ENCODE results near the gene BIRC3.
"Not testable (repeated sequence)": the region's sequence is repeated elsewhere in the genome, so short reads cannot be mapped to it uniquely, and the experiment has no call there.

Gene BIRC3

DNA sequence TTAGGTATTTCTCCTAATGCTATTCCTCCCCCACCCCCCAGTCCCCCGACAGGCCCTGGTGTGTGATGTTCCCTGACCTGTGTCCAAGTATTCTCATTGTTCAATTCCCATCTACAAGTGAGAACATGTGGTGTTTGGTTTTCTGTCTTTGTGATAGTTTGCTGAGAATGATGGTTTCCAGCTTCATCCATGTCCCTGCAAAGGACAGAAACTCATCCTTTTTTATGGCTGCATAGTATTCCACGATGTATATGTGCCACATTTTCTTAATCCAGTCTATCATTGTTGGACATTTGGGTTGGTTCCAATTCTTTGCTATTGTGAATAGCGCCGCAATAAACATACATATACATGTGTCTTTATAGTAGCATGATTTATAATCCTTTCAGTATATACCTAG lies 20.5 kb upstream of the BIRC3 start:
- not testable (repeated sequence) for DNase-seq

DNA sequence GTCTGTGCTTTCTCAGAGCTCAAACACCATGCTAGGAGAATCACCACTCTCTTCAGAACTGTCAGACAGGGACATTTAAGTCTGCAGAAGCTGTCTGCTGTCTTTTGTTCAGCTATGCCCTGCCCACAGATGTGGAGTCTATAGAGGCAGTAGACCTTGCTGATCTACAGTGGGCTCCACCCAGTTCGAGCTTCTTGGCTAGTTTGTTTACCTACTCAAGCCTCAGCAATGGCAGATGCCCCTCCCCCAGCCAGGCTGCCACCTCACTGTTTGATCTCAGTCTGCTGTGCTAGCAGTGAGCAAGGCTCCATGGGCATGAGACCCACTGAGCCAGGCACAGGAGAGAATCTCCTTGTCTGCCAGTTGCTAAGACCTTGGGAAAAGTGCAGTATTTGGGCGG lies 16.4 kb upstream of the BIRC3 start:
- not testable (repeated sequence) for DNase-seq

DNA sequence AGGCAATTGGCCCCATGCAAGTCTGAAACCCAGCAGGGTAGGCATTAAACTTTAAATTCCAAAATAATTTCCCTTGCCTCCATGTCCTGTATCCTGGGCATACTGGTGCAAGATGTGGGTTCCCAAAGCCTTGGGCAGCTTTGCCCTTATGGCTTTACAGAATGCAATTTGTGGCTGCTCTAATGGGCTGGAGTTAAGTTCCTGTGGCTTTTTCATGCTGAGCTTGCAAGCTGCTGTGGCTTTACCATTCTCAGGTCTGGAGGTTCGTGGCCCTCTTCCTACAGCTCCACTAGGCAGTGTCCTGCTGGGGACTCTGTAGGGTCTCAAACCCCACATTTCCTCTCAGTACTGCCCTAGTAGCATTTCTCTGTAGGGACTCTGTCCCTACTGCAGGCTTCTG lies 15.0 kb upstream of the BIRC3 start:
- no peak for DNase-seq

DNA sequence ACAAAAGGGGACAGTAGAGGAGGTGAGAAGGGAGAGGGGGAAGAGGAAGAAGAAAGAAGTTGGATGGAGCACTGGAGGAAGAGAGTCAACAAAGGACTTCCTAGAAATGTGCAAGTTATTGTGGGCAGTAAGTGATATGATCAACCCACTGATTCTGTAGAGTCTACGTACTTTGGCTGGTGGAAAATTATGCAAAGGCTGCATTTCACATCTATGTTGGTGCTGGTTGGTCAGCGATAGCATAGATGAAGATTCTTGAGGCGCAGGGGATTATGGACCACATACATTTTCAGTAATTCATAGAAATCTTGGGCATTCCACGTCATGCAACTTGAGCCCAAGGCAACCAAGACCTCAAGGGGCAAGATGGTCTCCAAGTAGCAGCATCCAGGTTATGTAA lies 12.6 kb upstream of the BIRC3 start:
- no peak for DNase-seq

DNA sequence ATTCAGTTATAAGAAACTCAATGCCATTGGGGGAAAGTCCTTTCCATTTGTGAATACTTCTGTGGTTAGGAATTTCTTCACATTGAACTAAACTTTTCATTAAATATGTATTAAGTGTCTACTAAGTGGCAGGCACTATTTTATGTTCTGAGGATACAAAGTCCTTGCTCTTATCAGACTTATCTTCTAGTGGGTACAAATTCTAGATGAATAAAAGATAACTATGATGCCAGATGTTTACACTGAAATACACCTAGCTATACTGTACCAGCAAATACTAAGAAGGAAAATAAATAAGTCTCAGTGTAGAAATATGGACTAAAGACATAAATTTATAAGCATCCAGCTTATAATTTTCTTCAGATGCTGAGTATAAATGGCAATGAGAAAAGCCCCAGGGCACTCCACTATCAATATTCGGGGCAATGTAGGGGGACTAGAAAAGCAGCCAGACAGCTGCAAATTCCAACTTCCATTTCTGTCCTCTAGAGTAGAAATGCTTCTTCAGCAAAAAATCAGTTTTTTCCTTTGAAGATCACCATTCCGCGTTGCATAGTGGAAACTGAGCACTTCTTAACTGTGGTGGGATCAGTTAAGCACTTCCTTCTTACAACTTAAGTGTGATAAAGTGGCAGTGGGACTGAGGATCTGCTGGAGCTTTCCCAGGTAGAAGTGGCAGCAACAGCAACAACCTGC lies 11.8 kb upstream of the BIRC3 start:
- no peak for DNase-seq

DNA sequence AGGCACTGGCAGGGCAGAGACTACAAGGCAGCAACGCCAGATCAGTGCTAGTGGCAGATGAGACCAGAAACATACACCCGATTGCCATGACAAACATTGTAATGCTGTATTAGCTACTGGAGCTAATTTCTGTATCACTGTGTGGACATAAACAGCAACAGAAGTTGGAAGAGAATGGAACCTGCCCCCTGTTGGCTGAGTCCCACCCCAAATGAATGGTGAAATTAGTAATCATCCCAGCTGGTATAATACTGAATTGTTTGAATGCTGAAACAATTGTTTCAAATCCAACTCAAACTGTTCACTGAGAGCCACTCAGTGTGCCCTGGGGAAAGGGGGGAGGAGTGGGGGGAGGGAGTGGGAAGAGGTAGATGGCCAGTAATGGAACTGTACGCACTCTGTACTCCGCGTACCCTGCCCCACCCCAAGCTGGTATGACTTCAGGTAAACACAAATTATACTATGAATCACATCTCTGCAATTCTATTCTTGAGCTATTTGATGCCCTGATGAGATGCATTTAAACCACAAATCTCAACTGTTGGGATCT lies 11.2 kb upstream of the BIRC3 start:
- no peak for DNase-seq

DNA sequence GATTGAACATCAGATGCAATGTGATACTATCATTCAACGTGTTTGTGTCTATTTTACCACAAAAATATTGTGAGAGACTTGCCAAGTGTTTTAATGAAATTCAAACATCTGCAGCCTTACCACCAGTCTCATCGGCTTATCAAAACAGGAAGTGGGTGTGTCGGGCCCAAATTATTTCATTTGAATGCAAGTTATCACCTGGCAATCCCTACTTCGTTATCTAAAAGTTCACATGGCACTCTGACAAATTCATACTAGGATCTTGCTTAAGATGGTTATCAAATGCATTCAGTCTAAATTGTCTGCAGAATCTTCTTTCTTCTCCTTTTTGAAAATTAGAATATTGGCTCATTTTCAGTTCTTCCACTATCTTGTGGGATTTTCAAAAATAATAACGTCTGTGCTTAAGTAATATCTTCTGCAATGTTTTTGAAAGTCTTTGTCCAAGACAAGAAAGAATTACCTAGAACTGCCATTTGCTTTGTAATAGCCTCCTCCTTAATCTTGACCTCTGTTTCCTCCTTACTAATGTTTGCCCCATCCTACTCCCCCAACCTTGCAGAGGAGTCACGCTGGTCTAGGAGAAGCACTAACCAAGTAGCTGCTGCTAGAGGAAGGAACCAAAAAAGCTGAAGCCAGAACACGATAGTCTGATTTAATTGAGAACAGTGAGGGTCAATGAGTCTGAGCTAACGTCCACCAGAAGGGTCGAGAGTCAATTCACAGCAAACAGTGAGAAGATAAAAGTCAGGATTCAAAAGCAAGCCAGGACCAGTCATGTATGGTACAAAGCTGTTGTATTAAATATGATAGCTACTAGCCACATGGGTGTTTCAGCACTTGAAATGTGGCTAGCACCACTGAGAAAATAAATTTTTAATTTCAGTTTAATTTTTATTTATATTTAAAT lies 10.2 kb upstream of the BIRC3 start:
- DNase-seq = no peak

DNA sequence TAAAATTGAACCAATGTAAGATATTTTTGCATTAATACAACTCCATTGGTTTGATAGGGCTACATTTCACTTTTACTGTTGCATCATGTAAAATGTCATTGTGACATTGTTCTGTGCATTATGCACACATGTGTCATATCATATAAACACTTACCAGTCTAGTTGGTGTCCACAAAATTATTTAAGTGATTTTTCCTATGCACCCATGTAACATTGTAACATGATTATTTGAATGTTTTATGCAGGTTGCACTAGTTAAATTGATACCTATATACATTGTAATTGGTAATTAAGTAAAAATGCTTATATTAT lies 9.6 kb upstream of the BIRC3 start:
- no peak for DNase-seq

DNA sequence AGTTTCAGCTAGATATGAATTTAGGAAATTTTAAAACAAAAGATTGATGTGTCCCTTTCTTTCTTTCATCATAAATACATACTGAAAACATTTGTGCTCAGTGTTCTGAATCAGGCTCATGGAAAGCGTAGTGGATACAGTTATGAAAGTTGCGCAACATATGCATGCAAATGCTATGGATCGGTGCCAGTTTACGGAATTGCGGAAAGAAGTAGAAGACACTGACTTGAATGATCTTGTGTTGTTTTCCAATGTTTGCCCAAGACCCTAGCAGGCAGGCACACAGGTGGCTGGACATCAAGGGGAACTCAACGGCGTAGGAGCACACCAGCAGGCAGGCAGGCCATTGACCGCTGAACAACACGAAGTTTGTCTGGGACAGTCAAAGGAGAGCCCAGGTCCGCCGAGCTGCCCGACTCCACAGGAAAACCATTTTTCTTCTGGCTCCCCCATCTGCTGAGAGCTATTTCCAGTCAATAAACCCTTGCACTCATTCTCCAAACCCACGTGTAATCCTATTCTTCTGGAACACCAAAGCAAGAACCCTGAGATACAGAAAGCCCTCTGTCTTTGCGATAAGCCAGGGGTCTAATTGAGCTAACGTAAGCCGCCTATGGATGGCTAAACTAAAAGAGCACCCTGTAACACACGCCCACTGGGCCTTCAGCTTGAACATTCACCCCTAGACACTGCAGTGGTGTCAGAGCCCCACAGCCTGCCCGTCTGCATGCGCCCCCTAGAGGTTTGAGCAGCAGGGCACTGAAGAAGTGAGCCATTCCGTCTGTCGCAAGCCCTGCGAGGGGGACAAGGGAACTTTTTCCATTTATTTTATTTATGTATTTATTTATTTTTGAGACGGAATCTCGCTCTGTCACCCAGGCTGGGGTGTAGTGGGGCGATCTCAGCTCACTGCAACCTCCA lies 7.4 kb upstream of the BIRC3 start:
- DNase-seq = no peak

DNA sequence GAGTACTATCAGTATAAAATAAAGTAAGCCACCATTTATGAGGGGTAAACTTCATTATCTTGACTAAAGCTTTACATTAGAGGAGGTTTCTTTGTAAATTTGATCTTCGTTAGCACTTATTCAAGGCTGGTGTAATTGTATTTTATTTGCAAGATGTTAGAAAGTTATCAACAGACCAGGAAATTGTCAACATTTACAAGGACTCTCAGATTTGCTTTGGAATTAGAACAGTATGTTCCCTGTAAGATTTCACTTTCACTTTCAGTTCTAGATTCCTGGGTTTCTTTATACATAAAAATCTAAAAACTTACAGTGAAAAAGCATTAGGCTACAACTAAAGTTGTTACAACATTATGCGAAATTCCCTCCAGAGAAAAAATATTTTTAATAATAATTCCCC lies 4.6 kb upstream of the BIRC3 start:
- DNase-seq = no peak

DNA sequence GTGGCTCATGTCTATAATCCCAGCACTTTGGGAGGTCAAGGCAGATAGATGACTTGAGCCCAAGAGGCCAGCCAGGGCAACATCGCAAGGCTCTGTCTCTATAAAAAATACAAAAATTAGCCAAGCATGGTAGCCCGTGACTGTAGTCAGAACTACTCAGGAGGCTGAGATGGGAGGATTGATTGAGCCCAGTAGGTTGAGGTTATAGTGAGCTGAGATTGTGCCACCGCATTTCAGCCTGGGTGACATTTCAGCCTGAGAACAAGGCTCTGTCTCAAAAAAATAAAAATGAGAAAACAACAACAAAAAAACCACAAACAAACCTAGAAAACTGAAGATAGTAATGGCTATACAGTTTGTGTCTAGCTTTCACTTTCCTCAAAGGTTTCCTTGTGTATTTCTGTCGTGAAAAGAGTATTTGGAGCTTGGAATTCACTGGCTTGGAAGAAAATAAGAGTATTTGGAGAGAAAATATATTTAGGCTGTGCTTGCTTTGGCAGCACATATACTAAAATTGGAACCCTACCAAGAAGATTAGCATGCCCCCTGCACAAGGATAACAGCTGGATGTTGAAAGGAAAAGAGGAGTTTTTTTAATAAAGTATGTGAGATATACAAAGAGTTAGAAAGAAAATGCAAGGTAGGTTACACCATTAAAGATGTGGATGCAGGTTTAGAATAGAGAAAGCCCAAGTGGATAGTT lies 3.9 kb upstream of the BIRC3 start:
- no peak for DNase-seq

DNA sequence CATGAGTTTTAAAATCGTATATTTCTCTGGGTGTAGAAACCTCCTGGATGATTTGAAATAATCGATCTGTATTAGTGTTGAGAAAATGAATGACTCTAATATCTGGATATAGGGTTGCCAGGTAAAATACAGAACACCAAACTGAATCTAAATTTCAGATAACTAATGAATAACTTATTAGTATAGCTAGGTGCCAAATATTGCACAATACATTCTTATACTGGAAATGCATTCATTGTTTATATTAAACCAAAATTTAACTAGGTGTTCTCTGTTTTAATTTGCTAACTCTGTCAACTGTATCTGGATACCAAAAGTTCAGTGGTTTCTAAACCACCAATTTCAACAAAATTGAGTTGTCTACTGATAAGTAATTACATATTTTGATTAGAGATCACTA lies 2.5 kb upstream of the BIRC3 start:
- no peak for DNase-seq

DNA sequence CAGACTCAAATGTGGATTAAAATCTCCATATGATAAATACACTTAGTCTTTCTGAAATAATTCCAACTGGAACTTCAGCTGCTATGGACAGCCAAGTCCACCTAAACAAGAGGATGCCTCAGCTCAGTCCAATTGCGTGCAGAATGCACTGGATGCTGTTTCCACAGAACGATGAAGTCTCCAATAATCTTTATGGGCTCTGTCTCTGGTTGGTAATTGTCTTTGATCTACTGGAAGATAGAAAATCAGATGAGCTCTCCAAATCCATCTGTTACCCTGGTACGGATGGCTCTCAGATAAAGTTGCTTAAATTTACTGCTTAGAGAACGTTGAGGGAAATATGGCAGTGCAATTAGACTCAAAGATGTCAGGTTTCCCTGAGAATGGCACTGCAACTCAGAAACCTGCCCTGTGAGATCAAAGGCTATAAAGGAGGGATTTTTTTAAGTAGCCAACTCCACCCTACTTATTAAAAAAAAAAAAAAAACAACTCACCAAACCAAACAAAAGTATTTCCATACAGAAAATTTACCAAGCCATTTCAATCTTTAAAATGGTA lies 859 bp upstream of the BIRC3 start:
- no peak for DNase-seq

DNA sequence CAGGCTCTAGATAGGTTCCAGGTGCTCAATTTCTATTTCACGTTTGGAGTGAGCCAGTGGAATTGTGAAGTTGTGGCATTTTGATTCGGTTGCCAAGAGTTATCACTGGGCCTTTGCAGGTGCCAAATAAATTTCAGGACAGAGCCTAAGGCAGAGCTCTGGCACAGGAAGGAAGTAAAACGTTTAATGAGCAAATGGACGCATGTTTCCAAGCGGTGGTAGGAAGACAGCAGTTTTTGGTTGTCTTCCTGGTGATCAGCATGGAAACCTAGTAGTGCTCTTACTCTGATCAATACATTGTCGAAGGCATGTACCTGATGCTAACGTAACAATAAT lies 452 bp downstream of the BIRC3 start:
- DNase-seq = no peak

DNA sequence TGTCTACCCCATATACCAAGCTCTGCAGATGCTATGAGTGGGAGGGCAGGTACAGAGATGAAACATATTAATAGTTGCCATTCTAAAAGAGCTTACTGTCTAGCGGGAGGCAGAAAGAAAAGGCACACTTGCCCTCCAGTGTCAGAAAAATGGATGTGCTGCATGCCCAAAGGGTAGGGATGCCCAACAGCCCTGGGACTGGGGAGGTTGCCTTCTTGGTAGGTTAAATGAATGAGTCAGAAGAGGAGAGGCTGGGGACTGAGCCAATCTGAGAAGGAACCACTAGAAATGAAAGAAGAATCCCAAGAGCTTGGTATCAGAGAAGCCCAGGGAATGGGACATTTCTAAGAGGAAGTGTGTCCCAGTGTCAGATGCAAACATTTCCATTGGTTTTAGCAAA lies 1.2 kb downstream of the BIRC3 start:
- DNase-seq = peak; percentile 79

DNA sequence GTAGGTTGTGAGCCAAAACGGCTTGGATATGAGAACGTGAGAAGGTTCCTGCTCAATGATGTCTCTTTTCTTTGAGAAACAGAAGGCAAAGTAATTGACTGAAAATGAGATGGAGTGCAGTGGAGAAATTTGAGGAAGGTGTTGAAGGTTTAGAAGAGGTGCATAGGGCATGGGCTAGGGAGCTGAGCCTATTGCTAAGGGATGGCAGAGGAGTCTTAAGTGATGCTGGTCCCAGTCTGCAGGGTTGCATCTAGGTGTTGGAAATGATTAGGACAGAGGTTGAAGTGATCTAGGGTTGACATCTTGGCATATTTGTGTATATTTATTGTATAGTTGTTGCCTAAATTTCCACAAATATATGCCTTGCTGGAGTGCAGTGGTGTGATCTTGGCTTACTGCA lies 2.3 kb downstream of the BIRC3 start:
- no peak for DNase-seq

DNA sequence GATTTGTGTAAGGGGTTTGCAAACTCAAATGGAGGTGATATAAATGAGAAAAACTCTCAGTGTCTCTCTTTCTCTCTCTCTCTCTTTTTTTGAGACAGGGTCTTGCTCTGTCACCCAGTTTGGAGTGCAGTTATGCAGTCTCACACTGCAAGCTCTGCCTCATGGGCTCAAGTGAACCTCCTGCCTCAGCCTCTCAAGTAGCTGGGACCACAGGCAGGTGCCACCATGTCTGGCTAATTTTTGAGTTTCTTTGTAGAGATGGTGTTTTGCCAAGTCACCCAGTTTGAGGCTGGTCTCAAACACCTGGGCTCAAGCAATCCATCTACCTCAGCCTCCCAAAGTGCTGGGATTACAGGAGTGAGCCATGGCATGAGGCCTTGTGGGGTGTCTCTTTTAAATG lies 2.9 kb downstream of the BIRC3 start:
- DNase-seq = no peak

DNA sequence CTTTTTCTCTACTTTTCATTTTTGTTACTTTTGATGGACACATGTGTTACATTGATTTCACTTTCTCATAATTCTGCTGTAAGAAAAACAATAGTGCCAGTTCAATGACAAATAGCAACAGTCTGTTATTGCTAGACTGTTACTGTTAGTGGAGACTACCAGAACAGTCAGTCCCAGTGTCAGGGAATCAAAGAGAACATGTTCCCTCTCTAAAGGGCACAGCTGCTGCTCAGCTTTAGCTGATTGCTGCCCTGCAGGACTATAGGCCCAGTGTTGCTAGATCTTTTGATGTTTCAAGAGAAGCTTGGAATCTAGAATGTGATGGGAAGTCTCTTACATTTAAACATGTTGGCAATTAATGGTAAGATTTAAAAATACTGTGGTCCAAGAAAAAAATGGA lies 3.4 kb downstream of the BIRC3 start:
- DNase-seq = no peak

DNA sequence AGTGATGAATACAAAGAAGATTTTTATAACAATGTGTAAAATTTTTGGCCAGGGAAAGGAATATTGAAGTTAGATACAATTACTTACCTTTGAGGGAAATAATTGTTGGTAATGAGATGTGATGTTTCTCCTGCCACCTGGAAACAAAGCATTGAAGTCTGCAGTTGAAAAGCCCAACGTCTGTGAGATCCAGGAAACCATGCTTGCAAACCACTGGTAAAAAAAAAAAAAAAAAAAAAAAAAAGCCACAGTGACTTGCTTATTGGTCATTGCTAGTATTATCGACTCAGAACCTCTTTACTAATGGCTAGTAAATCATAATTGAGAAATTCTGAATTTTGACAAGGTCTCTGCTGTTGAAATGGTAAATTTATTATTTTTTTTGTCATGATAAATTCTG lies 5.3 kb downstream of the BIRC3 start:
- no peak for DNase-seq

DNA sequence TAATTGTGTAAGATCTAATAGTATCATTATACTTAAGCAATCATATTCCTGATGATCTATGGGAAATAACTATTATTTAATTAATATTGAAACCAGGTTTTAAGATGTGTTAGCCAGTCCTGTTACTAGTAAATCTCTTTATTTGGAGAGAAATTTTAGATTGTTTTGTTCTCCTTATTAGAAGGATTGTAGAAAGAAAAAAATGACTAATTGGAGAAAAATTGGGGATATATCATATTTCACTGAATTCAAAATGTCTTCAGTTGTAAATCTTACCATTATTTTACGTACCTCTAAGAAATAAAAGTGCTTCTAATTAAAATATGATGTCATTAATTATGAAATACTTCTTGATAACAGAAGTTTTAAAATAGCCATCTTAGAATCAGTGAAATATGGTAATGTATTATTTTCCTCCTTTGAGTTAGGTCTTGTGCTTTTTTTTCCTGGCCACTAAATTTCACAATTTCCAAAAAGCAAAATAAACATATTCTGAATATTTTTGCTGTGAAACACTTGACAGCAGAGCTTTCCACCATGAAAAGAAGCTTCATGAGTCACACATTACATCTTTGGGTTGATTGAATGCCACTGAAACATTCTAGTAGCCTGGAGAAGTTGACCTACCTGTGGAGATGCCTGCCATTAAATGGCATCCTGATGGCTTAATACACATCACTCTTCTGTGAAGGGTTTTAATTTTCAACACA lies 6.4 kb downstream of the BIRC3 start:
- DNase-seq = no peak

DNA sequence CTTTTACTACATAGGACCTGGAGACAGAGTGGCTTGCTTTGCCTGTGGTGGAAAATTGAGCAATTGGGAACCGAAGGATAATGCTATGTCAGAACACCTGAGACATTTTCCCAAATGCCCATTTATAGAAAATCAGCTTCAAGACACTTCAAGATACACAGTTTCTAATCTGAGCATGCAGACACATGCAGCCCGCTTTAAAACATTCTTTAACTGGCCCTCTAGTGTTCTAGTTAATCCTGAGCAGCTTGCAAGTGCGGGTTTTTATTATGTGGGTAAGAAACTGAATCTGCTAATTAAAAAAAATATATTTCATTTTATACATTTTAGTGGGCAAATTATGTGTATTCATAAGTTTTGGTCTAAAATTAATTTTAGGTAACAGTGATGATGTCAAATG lies 7.8 kb downstream of the BIRC3 start:
- no peak for DNase-seq

DNA sequence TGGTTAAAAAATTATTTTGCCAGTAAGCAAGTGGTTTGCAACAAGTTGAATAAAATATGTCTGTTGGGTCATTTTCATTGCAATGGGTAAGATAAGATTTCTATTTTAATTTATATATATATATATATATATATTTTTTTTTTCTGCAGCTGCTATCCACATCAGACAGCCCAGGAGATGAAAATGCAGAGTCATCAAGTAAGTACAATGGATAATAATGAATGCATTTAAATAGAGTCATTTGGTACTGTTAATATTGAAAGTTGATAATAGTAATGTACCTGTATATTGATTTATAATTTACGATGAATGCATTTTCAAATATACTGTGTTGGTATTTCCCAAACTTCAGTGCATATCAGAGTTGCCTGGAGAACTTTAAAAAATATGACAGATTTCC lies 11.5 kb downstream of the BIRC3 start:
- DNase-seq = no peak

Measured in activated CD4-positive, alpha-beta T cell treated with anti-CD3 and anti-CD28 coated beads, Interleukin-2, amount 50 U/mL, for 16 hours (primary cell).